Effector memory CD8-positive, alpha-beta T cell (primary cell): ENCODE data around the gene SS18L1.
"Not testable (repeated sequence)": the region's sequence is repeated elsewhere in the genome, so short reads cannot be mapped to it uniquely, and the experiment has no call there.

Source experiments
- ATAC-seq: fragments of 150-1000 bp; cut with Tn5 transposase; replicated peaks from 2 replicates; pipeline ENCODE4 v1.10.0; 2021; ENCODE audit warnings: mild to moderate bottlenecking, moderate library complexity
- DNase-seq, 3 experiments: peaks; one replicate each; pipeline ENCODE4 v3.0.0; 2021
- H3K27ac Mint-ChIP-seq, 2 donors: one replicate each; pipeline ENCODE4 v1.8.0; 2022; ENCODE audit warnings: mild to moderate bottlenecking in 2 of 2, mixed read lengths in 2 of 2, moderate library complexity in 2 of 2
- H3K27me3 Mint-ChIP-seq, 2 donors: one replicate each; pipeline ENCODE4 v1.8.0; 2022; ENCODE audit warnings: mixed read lengths in 2 of 2
- H3K36me3 Mint-ChIP-seq: one replicate; pipeline ENCODE4 v1.8.0; 2022; ENCODE audit warnings: mild to moderate bottlenecking, moderate library complexity, mixed read lengths; ENCODE audit not compliant: insufficient read depth
- H3K4me1 Mint-ChIP-seq, 2 donors: one replicate each; pipeline ENCODE4 v1.8.0; 2022; ENCODE audit warnings: low read depth in 2 of 2, mixed read lengths in 2 of 2
- H3K4me3 Mint-ChIP-seq, 2 donors: one replicate each; pipeline ENCODE4 v1.8.0; 2022; ENCODE audit warnings: mild to moderate bottlenecking in 2 of 2, mixed read lengths in 2 of 2, moderate library complexity in 2 of 2
- H3K9me3 Mint-ChIP-seq, 2 donors: one replicate each; pipeline ENCODE4 v1.8.0; 2022; ENCODE audit warnings: mixed read lengths in 2 of 2

The SS18L1 gene

DNA sequence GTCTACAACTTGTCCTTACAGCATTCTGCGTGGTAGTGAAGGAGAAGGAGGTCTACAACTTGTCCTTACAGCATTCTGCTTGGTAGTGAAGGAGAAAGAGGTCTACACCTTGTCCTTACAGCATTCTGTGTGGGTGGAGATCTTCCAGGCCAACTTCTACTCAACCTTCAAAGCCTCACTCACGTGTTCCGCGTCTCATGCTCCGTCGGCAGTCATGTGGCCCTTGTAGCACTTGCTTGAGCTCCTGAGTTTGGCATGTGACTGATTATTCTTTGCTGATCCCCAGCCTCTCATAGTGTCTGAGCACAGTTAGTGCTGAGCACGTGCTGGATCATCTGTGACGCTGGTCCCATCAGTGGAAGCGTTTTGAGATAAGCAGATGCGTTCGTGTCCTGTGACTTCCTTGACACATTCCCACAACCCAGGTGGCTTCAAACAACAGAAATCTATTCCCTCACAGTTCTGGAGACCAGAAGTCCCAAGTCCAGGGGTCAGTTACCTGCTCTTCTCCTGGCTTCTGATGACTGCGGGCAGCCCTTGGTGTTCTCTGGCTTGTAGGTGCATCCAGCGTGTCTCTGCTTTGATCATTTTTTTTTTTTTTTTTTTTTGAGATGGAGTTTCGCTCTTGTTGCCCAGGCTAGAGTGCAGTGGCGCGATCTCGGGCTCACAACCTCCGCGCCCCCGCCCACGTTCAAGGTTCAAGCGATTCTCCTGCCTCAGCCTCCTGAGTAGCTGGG lies 2.6 kb downstream of the SS18L1 start:
- H3K27ac Mint-ChIP-seq, result no peak overlapping the region
- no peaks in the 10 kb centered on the region for H3K9me3 Mint-ChIP-seq
- ATAC-seq, result no peak
- no peak for DNase-seq
- H3K27me3 Mint-ChIP-seq, result no peaks in the 10 kb centered on the region
- H3K4me3 Mint-ChIP-seq, result no peak overlapping the region
- peaks cover 25% of the 10 kb centered on the region for H3K36me3 Mint-ChIP-seq
- H3K4me1 Mint-ChIP-seq, result peaks cover 50 to 51% of the 10 kb centered on the region in 2 donors

DNA sequence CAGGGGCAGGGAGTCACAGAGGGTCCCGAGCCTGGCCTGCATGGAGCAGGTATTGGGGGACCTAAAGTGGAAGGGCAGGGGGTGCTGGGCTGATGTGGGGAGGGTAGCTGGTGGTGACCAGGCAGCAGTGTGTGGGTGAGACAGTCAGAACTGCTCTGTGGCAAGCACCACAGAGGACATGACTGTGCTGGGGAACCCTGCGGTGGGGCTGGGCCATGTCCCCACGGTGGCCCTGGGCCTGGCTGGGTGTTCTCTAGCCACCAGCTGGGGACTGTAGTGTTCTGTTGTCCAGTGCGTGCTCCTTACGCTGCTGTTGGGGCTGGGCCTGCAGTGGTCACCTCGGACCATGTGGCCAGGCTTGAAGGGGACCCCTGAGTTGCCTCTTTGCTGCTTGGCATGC lies 3.6 kb downstream of the SS18L1 start:
- no peaks in the 10 kb centered on the region for H3K9me3 Mint-ChIP-seq
- ATAC-seq, result no peak
- no peak overlapping the region for H3K27ac Mint-ChIP-seq
- no peak for DNase-seq
- peaks cover 23% of the 10 kb centered on the region for H3K36me3 Mint-ChIP-seq
- H3K4me1 Mint-ChIP-seq, result peaks cover 41 to 46% of the 10 kb centered on the region in 2 donors
- no peak overlapping the region for H3K4me3 Mint-ChIP-seq
- no peaks in the 10 kb centered on the region for H3K27me3 Mint-ChIP-seq

DNA sequence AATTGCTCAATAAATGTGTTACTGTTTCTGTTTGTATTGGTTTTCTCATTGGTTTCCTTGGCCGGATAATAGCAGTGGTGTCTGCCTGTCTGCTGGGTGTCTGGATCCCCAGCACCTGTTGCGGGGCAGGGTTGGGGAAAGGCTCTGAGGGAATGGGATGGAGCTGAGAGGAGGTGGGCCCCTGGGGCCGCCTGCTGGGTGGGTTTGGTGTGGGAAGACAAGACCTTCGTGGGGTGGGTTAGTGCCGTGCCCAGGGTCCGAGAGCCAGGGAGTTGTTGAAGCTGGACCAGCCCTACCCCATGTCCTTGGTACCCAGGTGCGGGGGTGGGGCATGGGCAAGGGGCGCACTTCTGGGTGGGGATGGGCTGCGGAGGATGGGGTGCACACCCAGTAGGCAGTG lies 4.0 kb downstream of the SS18L1 start:
- DNase-seq, result no peak
- Mint-ChIP-seq H3K4me1 (peaks cover 39 to 45% of the 10 kb centered on the region in 2 donors), H3K27ac (no peak overlapping the region), H3K36me3 (peaks cover 22% of the 10 kb centered on the region), H3K27me3 (no peaks in the 10 kb centered on the region), H3K4me3 (no peak overlapping the region), H3K9me3 (no peaks in the 10 kb centered on the region)
- no peak for ATAC-seq

DNA sequence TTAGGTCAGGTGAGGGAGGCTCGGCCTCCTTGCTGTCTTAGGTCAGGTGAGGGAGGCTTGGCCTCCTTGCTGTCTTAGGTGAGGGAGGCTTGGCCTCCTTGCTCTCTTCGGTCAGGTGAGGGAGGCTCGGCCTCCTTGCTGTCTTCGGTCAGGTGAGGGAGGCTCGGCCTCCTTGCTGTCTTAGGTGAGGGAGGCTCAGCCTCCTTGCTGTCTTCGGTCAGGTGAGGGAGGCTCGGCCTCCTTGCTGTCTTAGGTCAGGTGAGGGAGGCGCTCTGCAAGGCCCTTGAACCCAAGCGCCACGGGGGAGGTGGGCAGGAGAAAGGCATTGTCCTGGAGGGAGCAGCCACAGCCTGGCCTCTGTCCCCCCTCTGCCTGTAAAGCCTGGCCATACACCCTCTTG lies 4.8 kb downstream of the SS18L1 start:
- not testable (repeated sequence) for ATAC-seq, DNase-seq, H3K9me3 Mint-ChIP-seq, H3K27me3 Mint-ChIP-seq, H3K4me3 Mint-ChIP-seq
- H3K36me3 Mint-ChIP-seq, result peaks cover 26% of the 10 kb centered on the region
- peaks cover 43 to 48% of the 10 kb centered on the region in 2 donors for H3K4me1 Mint-ChIP-seq
- H3K27ac Mint-ChIP-seq, result peak overlapping the region in 1 of 2 donors; percentile 83

DNA sequence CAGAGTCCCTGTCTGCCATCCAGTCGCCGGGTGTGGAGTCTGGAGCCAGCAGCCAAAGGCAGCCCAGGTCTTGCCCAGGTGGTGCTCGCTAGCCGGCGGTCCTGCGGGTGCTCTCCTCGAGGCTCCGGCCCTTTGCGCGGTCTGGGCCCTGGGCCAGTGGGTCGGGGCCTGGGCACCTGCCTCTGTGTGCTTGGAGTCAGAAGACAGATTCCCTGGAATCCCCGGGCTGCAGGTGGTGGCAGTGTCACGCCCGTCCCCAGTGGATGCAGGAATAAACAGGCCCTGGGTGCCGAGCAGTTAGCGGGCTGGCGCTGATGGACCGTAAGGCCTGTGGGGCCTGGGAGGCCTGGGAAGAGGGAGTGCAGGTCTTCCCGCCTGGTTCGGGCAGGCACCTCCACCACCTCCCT lies 5.3 kb downstream of the SS18L1 start:
- peaks cover 43 to 49% of the 10 kb centered on the region in 2 donors for H3K4me1 Mint-ChIP-seq
- H3K27me3 Mint-ChIP-seq, result no peaks in the 10 kb centered on the region
- peaks cover 26% of the 10 kb centered on the region for H3K36me3 Mint-ChIP-seq
- H3K9me3 Mint-ChIP-seq, result no peaks in the 10 kb centered on the region
- no peak for DNase-seq
- ATAC-seq, result no peak
- peak overlapping the region in 1 of 2 donors; percentile 83 for H3K27ac Mint-ChIP-seq
- H3K4me3 Mint-ChIP-seq, result no peak overlapping the region

DNA sequence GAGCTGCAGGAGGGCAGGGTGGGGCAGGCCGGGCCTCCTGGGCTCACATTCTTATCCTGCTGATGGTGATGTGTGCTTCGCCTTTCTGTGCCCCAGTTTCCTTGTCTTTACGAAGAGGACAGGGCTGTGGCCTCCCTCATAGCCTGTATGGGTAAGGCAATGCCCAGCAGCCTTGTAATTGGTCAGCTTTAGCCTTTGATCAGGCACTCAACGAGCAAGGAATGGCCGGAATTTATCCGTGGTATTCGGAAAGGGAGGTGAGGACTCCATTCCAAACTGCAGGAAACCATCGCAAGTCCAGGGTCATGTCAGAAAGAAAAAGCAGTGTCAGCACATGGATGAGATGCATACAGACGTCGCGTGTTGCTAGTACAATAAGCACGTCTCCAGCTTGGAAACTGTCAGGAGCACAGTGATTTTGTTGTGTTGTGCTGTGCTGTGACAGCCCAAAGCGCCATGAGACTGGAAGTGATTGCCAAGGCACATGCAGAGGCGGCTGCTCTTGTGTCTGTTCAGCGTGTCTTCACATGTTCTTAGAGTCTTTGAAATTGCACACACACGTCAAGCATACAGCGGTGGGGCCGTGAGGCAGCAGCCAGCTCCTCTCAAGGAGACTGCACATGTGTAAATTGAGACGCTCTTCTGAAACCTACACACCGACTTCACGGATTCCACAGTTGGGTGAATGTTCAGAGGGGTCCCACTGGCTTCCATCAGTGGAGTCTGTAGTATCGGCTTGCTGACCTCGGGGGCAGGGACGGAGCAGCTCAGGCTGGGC lies 6.2 kb downstream of the SS18L1 start:
- H3K4me1 Mint-ChIP-seq, result peaks cover 40 to 46% of the 10 kb centered on the region in 2 donors
- no peaks in the 10 kb centered on the region for H3K27me3 Mint-ChIP-seq
- ATAC-seq, result no peak
- DNase-seq, result no peak
- H3K36me3 Mint-ChIP-seq, result peaks cover 31% of the 10 kb centered on the region
- H3K27ac Mint-ChIP-seq, result peak overlapping the region in 1 of 2 donors; percentile 83
- H3K4me3 Mint-ChIP-seq, result no peak overlapping the region
- H3K9me3 Mint-ChIP-seq, result no peaks in the 10 kb centered on the region

DNA sequence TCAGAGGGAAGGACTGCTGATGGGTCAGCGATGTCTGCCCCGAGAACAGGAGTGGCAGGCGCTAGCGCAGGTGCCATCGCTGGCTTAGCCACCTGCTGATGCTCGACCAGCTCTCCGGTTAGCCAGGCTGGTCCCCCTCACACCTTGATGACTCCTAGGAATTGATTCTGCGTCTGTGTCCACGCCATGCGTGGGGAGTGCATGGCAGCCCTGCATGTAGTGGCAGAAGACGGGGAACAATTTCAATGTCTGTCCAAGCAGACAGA lies 6.7 kb downstream of the SS18L1 start:
- no peaks in the 10 kb centered on the region for H3K27me3 Mint-ChIP-seq
- no peaks in the 10 kb centered on the region for H3K9me3 Mint-ChIP-seq
- peaks cover 35 to 42% of the 10 kb centered on the region in 2 donors for H3K4me1 Mint-ChIP-seq
- H3K27ac Mint-ChIP-seq, result no peak overlapping the region
- DNase-seq (no peak), ATAC-seq (no peak)
- H3K36me3 Mint-ChIP-seq, result peaks cover 36% of the 10 kb centered on the region
- H3K4me3 Mint-ChIP-seq, result no peak overlapping the region

DNA sequence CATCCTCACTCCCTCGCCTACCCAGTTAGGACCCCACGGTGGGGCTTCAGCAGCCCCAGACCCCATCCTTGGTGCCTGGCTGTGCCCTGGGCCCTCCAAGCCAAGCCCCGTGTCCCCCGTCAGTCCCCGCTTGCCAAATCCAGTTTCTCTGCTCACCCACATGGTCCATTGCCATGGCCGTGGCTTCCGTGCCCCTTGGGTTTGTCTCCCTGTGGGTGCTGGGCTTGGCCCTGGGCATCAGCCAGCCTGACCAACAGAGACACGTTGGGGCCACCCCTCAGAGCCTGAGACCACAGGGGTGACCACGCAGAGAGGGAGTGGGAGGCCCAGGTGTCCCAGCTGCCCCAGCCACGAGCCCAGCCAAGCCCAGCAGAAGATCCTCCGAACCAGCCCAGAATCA lies 7.7 kb downstream of the SS18L1 start:
- H3K4me1 Mint-ChIP-seq, result peaks cover 35 to 43% of the 10 kb centered on the region in 2 donors
- peaks cover 41% of the 10 kb centered on the region for H3K36me3 Mint-ChIP-seq
- H3K27ac Mint-ChIP-seq, result no peak overlapping the region
- H3K9me3 Mint-ChIP-seq, result no peaks in the 10 kb centered on the region
- no peak overlapping the region for H3K4me3 Mint-ChIP-seq
- DNase-seq (no peak), ATAC-seq (no peak)
- no peaks in the 10 kb centered on the region for H3K27me3 Mint-ChIP-seq

DNA sequence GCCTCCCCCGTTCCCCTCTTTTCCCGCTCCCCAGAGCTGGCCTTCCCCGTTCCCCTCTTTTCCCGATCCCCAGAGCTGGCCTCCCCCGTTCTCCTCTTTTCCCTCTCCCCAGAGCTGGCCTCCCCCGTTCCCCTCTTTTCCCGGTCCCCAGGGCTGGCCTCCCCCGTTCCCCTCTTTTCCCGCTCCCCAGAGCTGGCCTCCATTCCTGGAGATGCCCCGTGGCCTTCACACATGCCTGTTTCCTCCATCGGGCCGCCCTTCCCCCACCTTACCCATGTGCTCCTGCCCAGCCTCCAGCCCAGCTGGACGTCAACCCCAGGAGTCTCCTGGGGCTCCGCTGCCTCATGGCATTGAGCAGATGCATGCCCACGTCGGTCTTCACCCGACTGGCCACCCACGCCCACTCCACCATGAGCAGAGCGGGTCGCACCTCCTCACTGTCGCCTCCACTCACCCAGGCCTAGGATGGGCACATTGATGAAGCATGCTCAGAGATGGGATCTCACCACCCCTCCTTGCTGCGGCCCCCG lies 8.3 kb downstream of the SS18L1 start:
- H3K27ac Mint-ChIP-seq, result peak overlapping the region in 1 of 2 donors; percentile 73
- no peak overlapping the region for H3K4me3 Mint-ChIP-seq
- no peaks in the 10 kb centered on the region for H3K27me3 Mint-ChIP-seq
- H3K4me1 Mint-ChIP-seq, result peaks cover 35 to 43% of the 10 kb centered on the region in 2 donors
- no peak for ATAC-seq
- peaks cover 45% of the 10 kb centered on the region for H3K36me3 Mint-ChIP-seq
- H3K9me3 Mint-ChIP-seq, result no peaks in the 10 kb centered on the region
- no peak for DNase-seq

DNA sequence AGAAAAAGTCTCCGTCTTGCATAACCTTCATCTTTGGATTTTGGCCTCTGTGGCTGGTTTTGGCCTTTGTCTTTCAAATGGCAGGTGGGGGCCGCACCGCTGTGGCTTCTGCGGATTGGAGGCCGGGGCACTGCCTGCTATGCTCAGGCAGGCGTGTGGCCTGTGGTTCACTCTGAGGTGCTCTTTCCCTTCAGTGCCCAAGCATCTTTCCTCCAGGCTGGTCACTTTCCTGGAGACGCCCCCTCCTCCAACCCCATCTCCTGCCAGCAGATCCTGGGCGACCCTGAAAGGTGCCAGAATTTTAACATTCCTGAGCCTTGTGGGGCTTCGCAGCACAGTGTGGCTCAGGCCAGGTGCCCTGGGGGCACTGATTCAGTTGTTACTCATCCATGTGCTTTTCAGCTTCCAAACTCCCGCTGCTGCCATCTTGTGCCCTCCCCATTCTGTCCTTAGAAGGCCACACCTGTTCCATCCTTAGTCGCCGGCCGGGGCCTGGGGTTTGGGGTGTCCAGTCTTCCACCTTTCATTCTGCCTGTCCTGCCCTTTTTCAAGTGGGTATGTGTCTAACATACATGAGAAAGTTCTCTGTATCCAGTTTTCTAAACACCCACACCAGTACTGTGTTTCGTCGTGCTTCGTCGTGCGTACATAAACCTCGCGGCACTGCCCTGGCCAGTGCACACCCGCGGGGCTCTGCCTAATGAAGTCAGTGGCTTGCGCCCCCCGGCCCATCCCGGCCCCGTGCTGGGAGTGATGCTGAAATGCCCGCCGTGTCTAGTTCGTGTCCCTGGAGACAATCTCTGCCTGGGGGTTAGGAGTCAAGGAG lies 12.1 kb downstream of the SS18L1 start:
- Mint-ChIP-seq H3K4me3 (no peak overlapping the region), H3K27ac (peak overlapping the region; percentile 63 to 73), H3K4me1 (peaks cover 16 to 31% of the 10 kb centered on the region in 2 donors), H3K27me3 (no peaks in the 10 kb centered on the region), H3K9me3 (no peaks in the 10 kb centered on the region), H3K36me3 (peaks cover 59% of the 10 kb centered on the region)
- DNase-seq (no peak), ATAC-seq (no peak)

DNA sequence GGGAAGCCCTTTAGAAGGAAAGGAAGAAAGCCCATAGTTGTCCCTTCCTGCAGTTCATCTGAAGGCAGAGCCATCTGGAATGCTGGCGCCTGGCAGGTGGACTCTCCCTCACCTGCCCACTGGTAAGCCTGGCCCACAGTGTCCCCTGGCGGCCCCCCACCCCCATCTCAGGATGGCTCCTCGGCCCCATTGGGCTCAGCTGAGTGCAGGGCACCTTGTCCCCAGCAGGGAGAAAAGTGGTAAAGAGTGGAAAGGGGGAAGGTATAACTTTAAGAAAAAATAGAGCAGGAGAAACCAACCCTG lies 12.6 kb downstream of the SS18L1 start:
- DNase-seq (no peak), ATAC-seq (no peak)
- Mint-ChIP-seq H3K4me1 (peaks cover 15 to 30% of the 10 kb centered on the region in 2 donors), H3K36me3 (peaks cover 61% of the 10 kb centered on the region), H3K4me3 (no peak overlapping the region), H3K9me3 (no peaks in the 10 kb centered on the region), H3K27ac (peak overlapping the region; percentile 63 to 73), H3K27me3 (no peaks in the 10 kb centered on the region)

DNA sequence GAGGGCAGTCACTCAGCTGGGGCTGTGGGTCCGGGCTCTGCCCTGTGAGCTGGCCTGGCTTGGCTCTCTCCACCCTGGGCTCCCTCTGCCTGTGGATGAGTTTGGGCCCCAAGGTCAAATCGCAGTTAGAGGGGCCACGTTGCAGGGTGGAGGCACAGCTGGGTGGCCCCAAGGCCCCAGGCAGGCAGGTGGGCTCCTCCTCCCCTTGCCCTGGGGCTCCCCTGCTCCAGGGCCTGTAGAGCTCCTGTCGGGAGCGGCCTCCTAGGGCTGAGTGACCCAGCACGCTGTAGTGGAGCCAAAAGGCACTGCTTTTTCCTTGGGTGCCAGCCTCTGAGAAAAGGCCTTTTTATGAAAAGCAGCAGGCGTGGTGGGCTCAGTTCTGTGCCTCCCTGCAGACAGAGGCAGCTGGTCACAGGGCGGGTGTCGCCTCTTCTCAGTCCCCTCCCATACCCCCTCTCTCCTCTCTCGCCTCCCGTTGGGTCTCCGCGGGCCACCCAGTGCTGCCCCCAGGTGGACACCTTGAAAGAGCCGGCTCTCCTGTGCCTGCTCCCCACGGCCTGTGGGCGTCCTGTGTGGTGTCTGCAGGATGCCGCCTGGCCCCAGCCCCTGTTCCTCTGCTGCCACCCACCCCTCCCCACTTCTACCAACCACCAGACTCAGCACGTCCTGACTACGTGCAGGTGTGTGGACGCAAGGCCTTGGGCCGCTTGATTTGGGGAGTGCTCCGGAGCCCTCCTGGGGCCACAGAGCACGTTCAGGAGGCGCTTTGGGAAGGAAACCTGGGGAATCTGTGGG lies 13.2 kb downstream of the SS18L1 start:
- DNase-seq, result peak; percentile 71 to 73 (median 72)
- peaks cover 58% of the 10 kb centered on the region for H3K36me3 Mint-ChIP-seq
- H3K9me3 Mint-ChIP-seq, result no peaks in the 10 kb centered on the region

More for the DNA sequence above, 13.2 kb downstream of the SS18L1 start:
- H3K27me3 Mint-ChIP-seq, result no peaks in the 10 kb centered on the region
- H3K4me1 Mint-ChIP-seq, result peaks cover 15 to 28% of the 10 kb centered on the region in 2 donors
- ATAC-seq, result peak; percentile 86
- H3K27ac Mint-ChIP-seq, result peak overlapping the region in 1 of 2 donors; percentile 63
- no peak overlapping the region for H3K4me3 Mint-ChIP-seq
